SK-N-MC (cell line): ENCODE results near the gene STPG2.
A peak's percentile ranks its signal among the peaks of the same experiment; 100 is the strongest.

Experiments used
- DNase-seq: peaks from one replicate; pipeline ENCODE4 v3.0.0-alpha.2; 2011; ENCODE audit warnings: low read depth, low spot score
- H3K27ac ChIP-seq: fragments of 200-600 bp; sonication (generic); 2 replicates; pipeline ENCODE4 v1.5.1; 2016; ENCODE audit warnings: mixed run types
- H3K36me3 ChIP-seq: fragments of 200-600 bp; sonication (generic); 2 replicates; pipeline ENCODE4 v1.6.1; 2017; ENCODE audit warnings: antibody characterized with exemption, low read length, mixed read lengths; ENCODE audit not compliant: insufficient read depth
- H3K4me3 ChIP-seq: fragments of 200-600 bp; sonication (generic); 2 replicates; pipeline ENCODE4 v1.5.1; 2016
- H3K9ac ChIP-seq: fragments of 200-600 bp; sonication (generic); 2 replicates; pipeline ENCODE4 v1.8.0; 2017; ENCODE audit warnings: mixed run types, mixed read lengths; ENCODE audit not compliant: insufficient read length
- H3K9me3 ChIP-seq: fragments of 200-600 bp; sonication (generic); 2 replicates; pipeline ENCODE4 v1.6.1; 2017; ENCODE audit warnings: low read depth, mild to moderate bottlenecking, antibody characterized with exemption, low read length, moderate library complexity, mixed read lengths
- EZH2 ChIP-seq: fragments of 200-600 bp; sonication (generic); IDR thresholded peaks from one replicate; pipeline ENCODE4 v1.6.1; 2017; ENCODE audit warnings: antibody characterized with exemption
- FOXP2 ChIP-seq: optimal IDR thresholded peaks from 2 replicates; pipeline ENCODE3; 2011; ENCODE audit warnings: mild to moderate bottlenecking, moderate library complexity; ENCODE audit not compliant: insufficient read depth; ENCODE audit errors: extremely low read length, control extremely low read depth
- POLR2AphosphoS5 ChIP-seq: IDR thresholded peaks from 2 replicates; pipeline ENCODE4 v1.6.1; 2012; ENCODE audit warnings: mild to moderate bottlenecking, low read depth, low read length, borderline replicate concordance

Gene STPG2

GRCh38 chr4:98046665-98047064 lies 96.6 kb downstream of the STPG2 start:
- H3K4me3 ChIP-seq = no peak overlapping the region
- no peak for DNase-seq
- H3K9me3 ChIP-seq = no peaks in the 10 kb centered on the region
- no peak overlapping the region for H3K9ac ChIP-seq
- no peak for TF ChIP-seq FOXP2
- TF ChIP-seq EZH2 = no peak
- TF ChIP-seq POLR2AphosphoS5 = no peak
- H3K36me3 ChIP-seq = no peaks in the 10 kb centered on the region
- no peak overlapping the region for H3K27ac ChIP-seq

- Histone ChIP-seq H3K9me3 (no peaks in the 10 kb centered on the region), H3K9ac (no peak overlapping the region), H3K27ac (no peak overlapping the region), H3K36me3 (no peaks in the 10 kb centered on the region), H3K4me3 (no peak overlapping the region)
- DNase-seq = no peak
- TF ChIP-seq FOXP2 (no peak), EZH2 (no peak), POLR2AphosphoS5 (no peak)
Observed at GRCh38 chr4:98030059-98030458, 113.2 kb downstream of the STPG2 start.

- Histone ChIP-seq H3K9me3 (no peaks in the 10 kb centered on the region), H3K27ac (no peak overlapping the region), H3K4me3 (no peak overlapping the region), H3K36me3 (no peaks in the 10 kb centered on the region), H3K9ac (no peak overlapping the region)
- no peak for TF ChIP-seq FOXP2
- no peak for TF ChIP-seq EZH2
- no peak for TF ChIP-seq POLR2AphosphoS5
- DNase-seq = no peak
Observed at GRCh38 chr4:98027827-98028226, 115.4 kb downstream of the STPG2 start.

- no peaks in the 10 kb centered on the region for H3K36me3 ChIP-seq
- no peak for TF ChIP-seq EZH2
- TF ChIP-seq FOXP2 = no peak
- TF ChIP-seq POLR2AphosphoS5 = no peak
- no peaks in the 10 kb centered on the region for H3K9me3 ChIP-seq
- H3K4me3 ChIP-seq = no peak overlapping the region
- DNase-seq = no peak
- no peak overlapping the region for H3K27ac ChIP-seq
- H3K9ac ChIP-seq = no peak overlapping the region
Observed at GRCh38 chr4:98026362-98026761, 116.9 kb downstream of the STPG2 start.

GRCh38 chr4:98006814-98007412 lies 136.4 kb downstream of the STPG2 start:
- H3K36me3 ChIP-seq = no peaks in the 10 kb centered on the region
- TF ChIP-seq EZH2 = no peak
- no peak for TF ChIP-seq POLR2AphosphoS5
- TF ChIP-seq FOXP2 = no peak
- DNase-seq = no peak

GRCh38 chr4:98006060-98006459 lies 137.2 kb downstream of the STPG2 start:
- Histone ChIP-seq H3K36me3 (no peaks in the 10 kb centered on the region), H3K9ac (no peak overlapping the region), H3K27ac (no peak overlapping the region), H3K4me3 (no peak overlapping the region), H3K9me3 (no peaks in the 10 kb centered on the region)
- TF ChIP-seq FOXP2 (no peak), EZH2 (no peak), POLR2AphosphoS5 (no peak)
- DNase-seq = no peak

More at GRCh38 chr4:98006814-98007412, 136.4 kb downstream of the STPG2 start:
- no peak overlapping the region for H3K9ac ChIP-seq
- H3K9me3 ChIP-seq = no peaks in the 10 kb centered on the region
- no peak overlapping the region for H3K4me3 ChIP-seq
- H3K27ac ChIP-seq = no peak overlapping the region

GRCh38 chr4:98000940-98001339 lies 142.3 kb downstream of the STPG2 start:
- 0 out of 2 replicates have a peak overlapping the region, but pooled peaks have one; percentile 17 for H3K4me3 ChIP-seq
- no peak for DNase-seq
- no peak overlapping the region for H3K9ac ChIP-seq
- TF ChIP-seq EZH2 = no peak
- no peak for TF ChIP-seq POLR2AphosphoS5
- no peak for TF ChIP-seq FOXP2
- no peaks in the 10 kb centered on the region for H3K9me3 ChIP-seq
- H3K36me3 ChIP-seq = no peaks in the 10 kb centered on the region
- H3K27ac ChIP-seq = no peak overlapping the region

GRCh38 chr4:97998203-97998602 lies 145.1 kb downstream of the STPG2 start:
- Histone ChIP-seq H3K9me3 (no peaks in the 10 kb centered on the region; the same call in 1 of the 2 replicates), H3K4me3 (no peak overlapping the region), H3K27ac (no peak overlapping the region), H3K36me3 (no peaks in the 10 kb centered on the region), H3K9ac (no peak overlapping the region)
- DNase-seq = no peak
- TF ChIP-seq POLR2AphosphoS5 (no peak), FOXP2 (no peak), EZH2 (no peak)

GRCh38 chr4:97994765-97995465 lies 148.4 kb downstream of the STPG2 start:
- H3K9me3 ChIP-seq = no peaks in the 10 kb centered on the region; the same call in 1 of the 2 replicates
- TF ChIP-seq EZH2 (no peak), POLR2AphosphoS5 (no peak), FOXP2 (no peak)

GRCh38 chr4:97990409-97990808 lies 152.9 kb downstream of the STPG2 start:
- H3K9me3 ChIP-seq = no peaks in the 10 kb centered on the region
- TF ChIP-seq EZH2 = no peak
- no peak for TF ChIP-seq POLR2AphosphoS5
- TF ChIP-seq FOXP2 = no peak

More at GRCh38 chr4:97994765-97995465, 148.4 kb downstream of the STPG2 start:
- H3K9ac ChIP-seq = no peak overlapping the region
- DNase-seq = no peak
- no peaks in the 10 kb centered on the region for H3K36me3 ChIP-seq
- H3K27ac ChIP-seq = no peak overlapping the region
- no peak overlapping the region for H3K4me3 ChIP-seq

More at GRCh38 chr4:97990409-97990808, 152.9 kb downstream of the STPG2 start:
- Histone ChIP-seq H3K27ac (no peak overlapping the region), H3K9ac (no peak overlapping the region), H3K36me3 (no peaks in the 10 kb centered on the region), H3K4me3 (no peak overlapping the region)
- DNase-seq = no peak
